Neural crest cell (in vitro differentiated cells): Measurements from ENCODE around the gene LRFN5. TPM values are rescaled to one million over a fixed set of nuclear protein-coding genes. Genes with fewer than 3 reads are reported as not detected.

ENCODE experiments used
- DNase-seq: peaks from one replicate; pipeline ENCODE4 v3.0.0; 2021; ENCODE audit warnings: low read depth, mixed read lengths, low spot score
- H3K27ac Mint-ChIP-seq: one replicate; pipeline ENCODE4 v1.8.0; 2021; ENCODE audit warnings: mild to moderate bottlenecking, mixed read lengths; ENCODE audit not compliant: unreplicated experiment
- H3K27me3 Mint-ChIP-seq: 2 replicates; pipeline ENCODE4 v1.8.0; 2021; ENCODE audit warnings: low read depth, mild to moderate bottlenecking, mixed read lengths
- H3K36me3 Mint-ChIP-seq: 2 replicates; pipeline ENCODE4 v1.8.0; 2021; ENCODE audit warnings: low read depth, mild to moderate bottlenecking, mixed read lengths
- H3K4me1 Mint-ChIP-seq: 2 replicates; pipeline ENCODE4 v1.8.0; 2021; ENCODE audit warnings: mixed read lengths
- H3K4me3 Mint-ChIP-seq: one replicate; pipeline ENCODE4 v1.8.0; 2021; ENCODE audit warnings: mild to moderate bottlenecking, mixed read lengths
- H3K9me3 Mint-ChIP-seq: 2 replicates; pipeline ENCODE4 v1.8.0; 2021; ENCODE audit warnings: mixed read lengths
- total RNA-seq: library from RNA; stranded (reverse); gene quantifications from 2 replicates; pipeline ENCODE4 v1.2.1, GENCODE V29; 2021
- TF ChIP-seq, protein P1 (sequence below): fragments of 200-600 bp; sonication (generic); conservative IDR thresholded peaks from 2 replicates; pipeline ENCODE4 v1.5.0; 2021; ENCODE audit warnings: antibody characterized with exemption, mild to moderate bottlenecking

Gene LRFN5
- total RNA-seq, 1 donor from 2014 or later = 1.3 TPM

DNA sequence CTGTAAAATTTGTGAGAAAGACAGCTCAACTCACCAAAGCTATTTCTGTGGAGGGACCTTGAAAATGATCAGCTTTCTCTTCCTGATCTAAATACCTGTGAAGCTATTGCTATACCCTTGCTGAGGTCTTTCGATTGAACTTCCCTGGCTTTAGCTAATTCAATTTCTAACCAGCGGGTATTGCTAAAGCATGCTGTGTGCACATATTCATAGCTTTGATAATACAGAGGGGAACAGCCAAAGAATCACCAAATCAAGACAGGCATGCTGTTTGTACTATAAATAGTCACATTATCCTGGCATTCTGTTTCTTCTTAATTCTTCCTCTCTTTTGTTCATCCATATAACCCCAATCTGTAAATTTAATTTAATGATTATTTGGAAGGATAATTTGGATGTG lies 233.0 kb downstream of the LRFN5 start:
- Mint-ChIP-seq H3K36me3 (no peaks in the 10 kb centered on the region), H3K4me1 (no peaks in the 10 kb centered on the region), H3K9me3 (no peaks in the 10 kb centered on the region), H3K27ac (no peak overlapping the region), H3K27me3 (no peaks in the 10 kb centered on the region), H3K4me3 (no peak overlapping the region)
- DNase-seq = no peak
- TF ChIP-seq, protein P1, sequence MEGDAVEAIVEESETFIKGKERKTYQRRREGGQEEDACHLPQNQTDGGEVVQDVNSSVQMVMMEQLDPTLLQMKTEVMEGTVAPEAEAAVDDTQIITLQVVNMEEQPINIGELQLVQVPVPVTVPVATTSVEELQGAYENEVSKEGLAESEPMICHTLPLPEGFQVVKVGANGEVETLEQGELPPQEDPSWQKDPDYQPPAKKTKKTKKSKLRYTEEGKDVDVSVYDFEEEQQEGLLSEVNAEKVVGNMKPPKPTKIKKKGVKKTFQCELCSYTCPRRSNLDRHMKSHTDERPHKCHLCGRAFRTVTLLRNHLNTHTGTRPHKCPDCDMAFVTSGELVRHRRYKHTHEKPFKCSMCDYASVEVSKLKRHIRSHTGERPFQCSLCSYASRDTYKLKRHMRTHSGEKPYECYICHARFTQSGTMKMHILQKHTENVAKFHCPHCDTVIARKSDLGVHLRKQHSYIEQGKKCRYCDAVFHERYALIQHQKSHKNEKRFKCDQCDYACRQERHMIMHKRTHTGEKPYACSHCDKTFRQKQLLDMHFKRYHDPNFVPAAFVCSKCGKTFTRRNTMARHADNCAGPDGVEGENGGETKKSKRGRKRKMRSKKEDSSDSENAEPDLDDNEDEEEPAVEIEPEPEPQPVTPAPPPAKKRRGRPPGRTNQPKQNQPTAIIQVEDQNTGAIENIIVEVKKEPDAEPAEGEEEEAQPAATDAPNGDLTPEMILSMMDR = no peak

GRCh38 chr14:41859336-41859735 lies 252.7 kb downstream of the LRFN5 start:
- TF ChIP-seq, protein P1 = no peak
- peaks cover 2% of the 10 kb centered on the region for H3K9me3 Mint-ChIP-seq
- no peak for DNase-seq

GRCh38 chr14:41860586-41860985 lies 253.9 kb downstream of the LRFN5 start:
- Mint-ChIP-seq H3K27me3 (no peaks in the 10 kb centered on the region), H3K4me1 (no peaks in the 10 kb centered on the region)
- TF ChIP-seq, protein P1 = no peak

More at GRCh38 chr14:41859336-41859735, 252.7 kb downstream of the LRFN5 start:
- H3K36me3 Mint-ChIP-seq = no peaks in the 10 kb centered on the region
- H3K4me3 Mint-ChIP-seq = no peak overlapping the region
- no peaks in the 10 kb centered on the region for H3K27me3 Mint-ChIP-seq
- no peak overlapping the region for H3K27ac Mint-ChIP-seq
- H3K4me1 Mint-ChIP-seq = no peaks in the 10 kb centered on the region

DNA sequence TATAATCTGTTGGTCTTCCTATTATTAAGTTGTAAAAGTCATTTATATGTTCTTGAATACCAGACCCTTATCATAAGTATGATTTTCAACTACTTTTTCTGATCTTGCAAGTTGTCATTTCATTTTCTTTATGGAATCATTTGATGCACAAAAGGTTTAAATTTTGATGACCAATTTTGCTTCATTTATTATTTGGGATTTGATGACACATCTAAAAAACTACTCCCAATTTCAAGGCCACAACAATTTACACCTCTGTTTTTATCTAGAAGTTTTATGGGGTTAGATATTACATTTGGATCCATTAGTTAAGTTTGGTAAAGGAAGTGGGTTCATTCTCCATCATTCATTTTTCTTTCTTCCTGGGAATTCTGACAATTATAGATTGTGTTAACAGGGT lies 259.2 kb downstream of the LRFN5 start:
- H3K27ac Mint-ChIP-seq = no peak overlapping the region
- no peak overlapping the region for H3K4me3 Mint-ChIP-seq

More at GRCh38 chr14:41860586-41860985, 253.9 kb downstream of the LRFN5 start:
- no peak overlapping the region for H3K27ac Mint-ChIP-seq
- DNase-seq = no peak
- H3K9me3 Mint-ChIP-seq = peaks cover 2% of the 10 kb centered on the region
- H3K36me3 Mint-ChIP-seq = no peaks in the 10 kb centered on the region
- H3K4me3 Mint-ChIP-seq = no peak overlapping the region

GRCh38 chr14:41868396-41868795 lies 261.7 kb downstream of the LRFN5 start:
- no peak overlapping the region for H3K27ac Mint-ChIP-seq
- TF ChIP-seq, protein P1 = no peak
- H3K9me3 Mint-ChIP-seq = peaks cover 4% of the 10 kb centered on the region
- DNase-seq = no peak
- no peaks in the 10 kb centered on the region for H3K36me3 Mint-ChIP-seq
- H3K4me1 Mint-ChIP-seq = no peaks in the 10 kb centered on the region
- no peak overlapping the region for H3K4me3 Mint-ChIP-seq
- H3K27me3 Mint-ChIP-seq = no peaks in the 10 kb centered on the region

More for the DNA sequence above, 259.2 kb downstream of the LRFN5 start:
- Mint-ChIP-seq H3K9me3 (peaks cover 6% of the 10 kb centered on the region), H3K27me3 (no peaks in the 10 kb centered on the region), H3K4me1 (no peaks in the 10 kb centered on the region), H3K36me3 (no peaks in the 10 kb centered on the region)
- TF ChIP-seq, protein P1 = no peak
- no peak for DNase-seq
